ENCODE measurements around the gene SLFN11.
"Not testable (repeated sequence)": the region's sequence is repeated elsewhere in the genome, so short reads cannot be mapped to it uniquely, and the experiment has no call there.

GRCh38 chr17:35421069-35421468 lies 47.6 kb upstream of the SLFN11 start:
- TF ChIP-seq HDAC6 (IDR thresholded peaks at IDR 0.05; ENCODE audit: low read depth, low read length); CREB1 (IDR thresholded peaks at IDR 0.05); PHF8 (conservative IDR thresholded peaks at IDR 0.05; ENCODE audit: low read depth, low read length); BACH1 (IDR thresholded peaks at IDR 0.05; ENCODE audit: low read length); EP300 (IDR thresholded peaks at IDR 0.05; ENCODE audit: borderline replicate concordance in 1 of 2, low read depth in 2 of 2, low read length in 2 of 2); CTCF (IDR thresholded peaks at IDR 0.05; ENCODE audit: control extremely low read depth in 1 of 3, insufficient read depth in 1 of 3, low read depth in 1 of 3, low read length in 3 of 3); EZH2 (IDR thresholded peaks at IDR 0.05; ENCODE audit: low read depth, low read length, severe bottlenecking): not testable (repeated sequence)

All from H1 (cell line).